Thyroid gland (tissue), 4 donors: ENCODE data around the gene CDYL2.

Experiments used
- POLR2A ChIP-seq, 2 donors: fragments of 450-650 bp; IDR thresholded peaks; one replicate each; pipeline ENCODE4 v1.6.1; 2017; ENCODE audit warnings: antibody characterized with exemption in 2 of 2, mild to moderate bottlenecking in 2 of 2, moderate library complexity in 1 of 2
- TF ChIP-seq, protein P1 (sequence below), 6 experiments: fragments of 200-600 bp in 3 of 6; fragments of 450-650 bp in 3 of 6; sonication (generic) in 3 of 6; IDR thresholded peaks; one replicate each; pipeline ENCODE4 v1.5.1; 2016 to 2019; ENCODE audit warnings: antibody characterized with exemption in 6 of 6, mild to moderate bottlenecking in 2 of 6, inconsistent platforms in 1 of 6, moderate library complexity in 1 of 6

DNA sequence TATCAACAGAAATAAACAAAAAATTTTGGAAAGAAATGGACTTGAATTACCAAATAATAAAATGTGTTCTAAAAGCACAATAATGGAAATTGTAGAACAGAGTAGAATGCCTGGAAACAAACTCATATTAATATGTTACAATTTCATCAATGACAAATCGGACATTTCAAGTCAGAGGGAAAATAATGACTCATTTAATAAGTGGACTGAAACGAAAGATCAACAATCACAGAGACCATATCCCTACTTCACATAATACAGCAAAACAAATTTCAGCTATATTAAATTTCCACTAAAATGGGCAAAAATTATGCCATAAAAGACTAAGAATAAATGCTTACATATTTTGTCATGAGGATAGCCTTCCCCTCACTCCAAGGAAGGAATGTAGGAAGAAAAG is 25.7 kb downstream of the CDYL2 start:
- TF ChIP-seq, protein P1, sequence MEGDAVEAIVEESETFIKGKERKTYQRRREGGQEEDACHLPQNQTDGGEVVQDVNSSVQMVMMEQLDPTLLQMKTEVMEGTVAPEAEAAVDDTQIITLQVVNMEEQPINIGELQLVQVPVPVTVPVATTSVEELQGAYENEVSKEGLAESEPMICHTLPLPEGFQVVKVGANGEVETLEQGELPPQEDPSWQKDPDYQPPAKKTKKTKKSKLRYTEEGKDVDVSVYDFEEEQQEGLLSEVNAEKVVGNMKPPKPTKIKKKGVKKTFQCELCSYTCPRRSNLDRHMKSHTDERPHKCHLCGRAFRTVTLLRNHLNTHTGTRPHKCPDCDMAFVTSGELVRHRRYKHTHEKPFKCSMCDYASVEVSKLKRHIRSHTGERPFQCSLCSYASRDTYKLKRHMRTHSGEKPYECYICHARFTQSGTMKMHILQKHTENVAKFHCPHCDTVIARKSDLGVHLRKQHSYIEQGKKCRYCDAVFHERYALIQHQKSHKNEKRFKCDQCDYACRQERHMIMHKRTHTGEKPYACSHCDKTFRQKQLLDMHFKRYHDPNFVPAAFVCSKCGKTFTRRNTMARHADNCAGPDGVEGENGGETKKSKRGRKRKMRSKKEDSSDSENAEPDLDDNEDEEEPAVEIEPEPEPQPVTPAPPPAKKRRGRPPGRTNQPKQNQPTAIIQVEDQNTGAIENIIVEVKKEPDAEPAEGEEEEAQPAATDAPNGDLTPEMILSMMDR (IDR thresholded peaks at IDR 0.05) = no peak
- no peak for TF ChIP-seq POLR2A (IDR thresholded peaks at IDR 0.05)
